Endothelial cell of hepatic sinusoid (primary cell): ENCODE measurements around the gene MRPL1.
"Not testable (repeated sequence)": the region's sequence is repeated elsewhere in the genome, so short reads cannot be mapped to it uniquely, and the experiment has no call there.

Source experiments
- in situ Hi-C: cut with HindIII; loops from 2 replicates; pipeline ENCODE4 v1.10.0; 2017; ENCODE audit warnings: low sequenced_read_pairs

Gene MRPL1

DNA sequence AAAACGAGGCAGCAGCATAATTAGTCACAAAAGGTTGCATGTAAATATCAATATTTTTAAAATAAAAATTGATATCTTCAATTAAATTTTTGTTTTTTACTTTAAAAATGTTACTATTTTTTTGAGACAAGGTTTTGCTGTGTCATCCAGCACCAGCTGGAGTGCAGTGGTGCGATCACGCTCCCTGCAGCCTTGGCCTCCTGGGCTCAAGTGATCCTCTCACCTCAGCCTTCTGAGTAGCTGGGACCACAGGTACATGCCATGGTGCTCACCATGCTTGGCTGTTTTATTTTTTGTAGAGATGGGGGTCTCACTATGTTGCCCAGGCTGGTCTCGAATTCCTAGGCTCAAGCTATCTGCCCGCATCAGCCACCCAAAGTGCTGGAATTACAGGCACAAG lies 97.7 kb downstream of the MRPL1 start:
- in situ Hi-C loops = no loop called here

DNA sequence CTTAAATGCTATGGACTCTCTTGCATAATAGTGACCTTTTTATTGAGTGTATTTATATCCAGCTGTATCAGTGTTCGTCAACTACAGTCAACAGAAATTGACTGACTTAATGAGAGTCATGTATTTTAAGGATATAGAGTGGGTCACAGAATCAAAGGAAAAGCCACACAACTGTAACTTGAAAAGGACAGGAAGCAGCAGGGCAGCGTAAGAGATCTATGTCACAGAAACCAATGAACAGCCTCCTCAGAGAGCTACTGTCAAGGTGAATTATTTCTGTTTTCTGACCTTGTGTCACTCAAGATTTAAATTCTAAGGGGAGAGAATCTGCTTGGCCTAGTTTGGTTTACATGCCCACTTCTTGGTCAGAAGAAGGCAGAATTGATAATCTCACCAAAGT lies 100.4 kb downstream of the MRPL1 start:
- in situ Hi-C loops = no loop called here

DNA sequence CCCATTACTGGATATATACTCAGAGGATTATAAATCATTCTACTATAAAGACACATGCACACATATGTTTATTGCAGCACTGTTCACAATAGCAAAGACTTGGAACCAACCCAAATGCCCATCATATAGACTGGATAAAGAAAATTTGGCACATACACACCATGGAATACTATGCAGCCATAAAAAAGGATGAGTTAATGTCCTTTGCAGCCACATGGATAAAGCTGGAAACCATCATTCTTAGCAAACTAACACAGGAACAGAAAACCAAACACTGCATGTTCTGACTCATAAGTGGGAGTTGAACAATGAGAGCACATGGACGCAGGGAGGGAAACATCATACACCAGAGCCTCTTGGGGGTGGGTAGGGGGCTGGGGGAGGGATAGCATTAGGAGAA lies 111.0 kb downstream of the MRPL1 start:
- in situ Hi-C loops = not testable (repeated sequence)

DNA sequence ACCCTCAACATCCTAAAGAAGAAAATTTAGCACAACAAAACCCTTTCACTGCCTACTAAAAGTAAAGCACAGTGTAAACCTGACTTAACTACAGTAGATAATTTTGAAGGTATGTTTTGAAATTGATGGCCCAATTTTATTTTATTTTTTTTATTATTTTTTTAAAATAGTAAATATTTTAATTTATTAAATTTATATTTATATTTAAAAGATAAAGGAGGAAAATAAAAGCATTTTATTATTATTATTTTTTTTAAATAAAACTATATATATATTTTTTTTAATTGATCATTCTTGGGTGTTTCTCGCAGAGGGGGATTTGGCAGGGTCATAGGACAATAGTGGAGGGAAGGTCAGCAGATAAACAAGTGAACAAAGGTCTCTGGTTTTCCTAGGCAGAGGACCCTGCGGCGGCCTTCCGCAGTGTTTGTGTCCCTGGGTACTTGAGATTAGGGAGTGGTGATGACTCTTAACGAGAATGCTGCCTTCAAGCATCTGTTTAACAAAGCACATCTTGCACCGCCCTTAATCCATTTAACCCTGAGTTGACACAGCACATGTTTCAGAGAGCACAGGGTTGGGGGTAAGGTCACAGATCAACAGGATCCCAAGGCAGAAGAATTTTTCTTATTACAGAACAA lies 120.4 kb downstream of the MRPL1 start:
- in situ Hi-C loops = not testable (repeated sequence)

DNA sequence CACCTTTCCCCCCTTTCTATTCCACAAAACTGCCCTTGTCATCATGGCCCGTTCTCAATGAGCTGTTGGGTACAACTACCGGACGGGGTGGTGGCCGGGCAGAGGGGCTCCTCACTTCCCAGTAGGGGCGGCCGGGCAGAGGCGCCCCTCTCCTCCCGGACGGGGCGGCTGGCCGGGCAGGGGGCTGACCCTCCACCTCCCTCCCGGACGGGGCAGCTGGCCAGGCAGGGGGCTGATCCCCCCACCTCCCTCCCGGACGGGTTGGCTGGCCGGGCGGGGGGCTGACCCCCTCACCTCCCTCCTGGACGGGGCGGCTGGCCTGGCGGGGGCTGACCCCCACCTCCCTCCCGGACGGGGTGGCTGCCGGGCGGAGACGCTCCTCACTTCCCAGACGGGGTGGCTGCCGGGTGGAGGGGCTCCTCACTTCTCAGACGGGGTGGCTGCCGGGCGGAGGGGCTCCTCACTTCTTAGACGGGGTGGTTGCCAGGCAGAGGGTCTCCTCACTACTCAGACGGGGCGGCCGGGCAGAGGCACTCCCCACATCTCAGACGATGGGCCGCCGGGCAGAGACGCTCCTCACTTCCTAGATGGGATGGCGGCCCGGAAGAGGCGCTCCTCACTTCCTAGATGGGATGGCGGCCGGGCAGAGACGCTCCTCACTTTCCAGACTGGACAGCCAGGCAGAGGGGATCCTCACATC lies 121.1 kb downstream of the MRPL1 start:
- in situ Hi-C loops = not testable (repeated sequence)

DNA sequence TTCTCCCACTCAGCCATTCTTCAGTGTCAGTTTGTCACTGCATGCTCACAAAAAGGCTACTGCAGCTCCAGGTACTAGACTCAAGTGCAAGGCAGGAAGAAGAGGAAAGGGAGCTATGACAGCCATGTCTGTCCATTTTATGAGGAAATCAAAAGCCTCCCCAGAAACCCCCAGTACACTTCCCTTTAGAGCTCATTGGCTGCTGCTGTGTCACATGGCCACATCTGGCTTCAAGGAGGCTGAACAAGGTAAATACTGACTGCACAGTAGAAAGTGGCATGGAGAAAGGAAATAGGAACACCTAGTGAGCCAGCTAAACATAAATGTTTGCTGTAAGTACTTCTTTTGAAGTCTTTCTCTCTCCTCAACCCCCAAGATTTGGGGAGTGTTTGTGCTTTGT lies 127.3 kb downstream of the MRPL1 start:
- in situ Hi-C loops = no loop called here

DNA sequence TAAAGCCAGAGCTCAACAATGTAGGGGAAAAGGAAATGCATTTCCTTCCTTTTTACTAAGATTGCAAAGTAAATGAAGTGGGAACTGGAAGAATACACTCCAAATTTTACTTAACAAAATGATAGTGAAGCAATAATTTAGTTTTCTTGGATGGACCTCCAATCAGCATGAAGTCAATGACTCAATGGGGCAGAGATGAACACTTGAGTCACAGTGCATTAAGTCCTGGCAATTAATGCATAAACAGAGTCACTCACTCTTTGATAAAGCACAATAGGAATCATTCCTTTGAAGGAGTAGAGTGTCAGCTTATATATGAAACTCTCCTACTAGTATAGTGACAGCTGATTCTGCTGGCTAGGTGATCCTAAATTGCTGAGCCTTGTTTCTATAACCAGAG lies 127.8 kb downstream of the MRPL1 start:
- in situ Hi-C loops = no loop called here

DNA sequence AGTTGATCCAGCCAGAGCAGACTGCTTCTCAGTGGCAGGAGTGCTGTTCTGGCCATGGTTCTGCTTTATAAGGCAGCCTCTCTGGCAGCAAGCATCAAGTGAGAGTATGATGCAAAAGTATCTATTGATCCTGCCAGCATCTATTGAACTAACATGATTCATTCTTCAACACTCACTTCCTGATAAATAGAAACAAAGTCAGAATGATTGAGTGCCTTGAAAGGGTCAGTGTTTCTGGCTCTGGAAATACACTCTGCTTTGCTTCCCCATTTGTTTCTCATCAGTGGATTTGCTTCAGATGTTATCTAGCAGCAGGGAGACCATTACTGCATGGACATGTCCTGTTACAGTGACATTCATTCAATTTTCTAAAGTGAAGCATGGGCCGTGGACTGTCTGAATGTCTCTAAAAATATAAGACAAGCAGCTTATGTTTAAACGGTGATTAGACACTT lies 128.3 kb downstream of the MRPL1 start:
- in situ Hi-C loops = no loop called here

DNA sequence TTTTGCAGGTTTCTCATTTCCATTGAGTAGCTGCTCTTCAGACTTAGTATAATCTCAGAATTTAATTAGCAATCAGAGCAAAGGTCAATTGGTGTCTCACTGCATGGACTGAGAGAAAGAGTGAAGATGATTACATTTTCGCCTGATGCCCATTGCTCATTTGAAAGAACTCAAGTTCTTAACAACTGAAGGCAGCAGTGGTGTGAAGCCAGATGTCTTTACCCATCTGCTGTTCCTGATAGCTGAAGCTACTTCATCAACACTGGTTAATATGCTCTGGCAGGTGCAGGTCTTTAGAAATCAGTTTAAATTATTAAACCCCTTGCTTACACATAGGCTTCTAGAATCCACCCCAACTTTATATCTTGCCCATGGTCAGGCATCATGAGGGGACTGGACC lies 130.0 kb downstream of the MRPL1 start:
- in situ Hi-C loops = no loop called here

DNA sequence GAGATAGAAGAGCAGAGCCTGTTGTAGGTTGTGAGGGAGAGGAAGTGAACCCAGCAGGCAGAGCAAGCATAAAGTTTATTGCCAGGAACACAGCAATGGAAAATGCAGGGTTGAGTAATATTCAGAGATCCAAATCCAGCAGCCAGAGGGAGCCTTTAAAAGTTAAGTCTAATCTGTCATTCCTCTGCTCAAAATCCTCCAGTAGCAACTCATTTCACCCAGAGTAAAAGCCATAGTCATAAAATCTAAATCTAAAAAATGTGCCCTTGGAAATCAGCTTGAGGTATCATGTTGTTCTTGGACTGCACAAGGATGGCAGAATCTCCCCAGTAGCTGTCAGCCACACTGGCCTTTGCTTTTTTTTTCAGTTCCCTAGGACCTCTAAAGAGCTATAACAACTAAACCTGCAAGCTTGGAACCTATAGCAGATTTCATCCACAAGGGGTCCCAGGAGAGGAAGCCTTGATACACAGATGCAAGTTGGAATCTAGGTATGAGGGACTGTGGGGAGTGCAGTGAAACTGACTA lies 131.6 kb downstream of the MRPL1 start:
- in situ Hi-C loops = no loop called here

DNA sequence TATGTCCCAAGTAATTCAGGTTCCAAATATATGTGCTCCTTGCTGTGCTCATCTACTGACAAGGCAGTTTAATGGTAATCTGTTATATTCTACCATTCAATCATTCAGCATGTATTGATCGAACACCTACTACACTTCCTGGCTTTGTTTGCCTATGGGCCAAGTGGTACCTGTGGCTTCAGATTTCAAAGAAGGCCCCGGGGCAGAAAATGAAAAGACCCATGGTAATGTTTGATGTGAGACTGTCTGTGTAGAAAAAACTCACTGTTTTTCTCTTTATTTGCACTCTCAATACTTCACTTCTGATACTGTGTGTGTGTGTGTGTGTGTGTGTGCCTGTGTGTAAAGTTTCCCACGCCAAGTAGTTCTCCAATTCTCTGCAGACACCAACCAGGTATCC lies 133.4 kb downstream of the MRPL1 start:
- in situ Hi-C loops = no loop called here

DNA sequence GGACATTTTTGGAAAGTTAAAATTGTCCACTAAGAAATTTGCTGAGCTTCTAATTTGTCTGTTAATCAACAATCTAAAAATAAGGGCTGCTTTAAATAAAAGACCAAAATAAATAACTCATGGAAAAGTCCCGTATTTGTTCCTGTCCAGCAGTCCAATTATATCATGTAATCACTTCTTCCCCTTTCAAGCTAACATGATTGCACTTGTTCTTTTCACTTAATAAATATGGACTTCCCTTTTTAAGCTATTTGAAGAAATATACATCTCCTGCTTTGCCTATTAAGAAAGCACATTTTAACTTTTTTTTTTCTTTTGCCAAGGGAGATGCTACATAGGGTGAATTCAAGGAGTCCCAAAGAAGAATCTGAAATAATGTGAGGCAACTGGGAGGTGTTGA lies 138.9 kb downstream of the MRPL1 start:
- in situ Hi-C loops = no loop called here

DNA sequence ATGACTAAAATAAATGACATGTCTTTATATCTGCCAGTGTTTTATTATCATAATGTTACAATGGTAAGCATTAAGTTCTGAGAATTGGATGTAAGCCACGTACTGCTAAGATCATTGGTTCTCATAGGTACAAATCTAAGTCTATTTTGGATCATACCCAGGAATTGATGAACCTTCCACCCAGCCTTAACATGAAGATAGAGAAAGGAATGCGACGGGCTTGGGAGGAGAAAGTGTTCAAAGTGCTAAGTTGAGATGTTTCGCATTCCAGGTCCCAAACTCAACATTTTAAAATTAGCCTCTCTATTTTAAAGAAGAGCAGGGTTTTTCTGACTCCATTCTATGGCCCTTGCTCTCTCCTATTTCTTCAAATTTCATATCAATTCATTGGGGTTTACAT lies 139.6 kb downstream of the MRPL1 start:
- in situ Hi-C loops = no loop called here
